ENCODE results near the gene ING4. TPM values are rescaled to one million over a fixed set of nuclear protein-coding genes. Genes with fewer than 3 reads are reported as not detected.

Gene ING4
- total RNA-seq = 28.8 and 31.9 TPM in 2 replicates

DNA sequence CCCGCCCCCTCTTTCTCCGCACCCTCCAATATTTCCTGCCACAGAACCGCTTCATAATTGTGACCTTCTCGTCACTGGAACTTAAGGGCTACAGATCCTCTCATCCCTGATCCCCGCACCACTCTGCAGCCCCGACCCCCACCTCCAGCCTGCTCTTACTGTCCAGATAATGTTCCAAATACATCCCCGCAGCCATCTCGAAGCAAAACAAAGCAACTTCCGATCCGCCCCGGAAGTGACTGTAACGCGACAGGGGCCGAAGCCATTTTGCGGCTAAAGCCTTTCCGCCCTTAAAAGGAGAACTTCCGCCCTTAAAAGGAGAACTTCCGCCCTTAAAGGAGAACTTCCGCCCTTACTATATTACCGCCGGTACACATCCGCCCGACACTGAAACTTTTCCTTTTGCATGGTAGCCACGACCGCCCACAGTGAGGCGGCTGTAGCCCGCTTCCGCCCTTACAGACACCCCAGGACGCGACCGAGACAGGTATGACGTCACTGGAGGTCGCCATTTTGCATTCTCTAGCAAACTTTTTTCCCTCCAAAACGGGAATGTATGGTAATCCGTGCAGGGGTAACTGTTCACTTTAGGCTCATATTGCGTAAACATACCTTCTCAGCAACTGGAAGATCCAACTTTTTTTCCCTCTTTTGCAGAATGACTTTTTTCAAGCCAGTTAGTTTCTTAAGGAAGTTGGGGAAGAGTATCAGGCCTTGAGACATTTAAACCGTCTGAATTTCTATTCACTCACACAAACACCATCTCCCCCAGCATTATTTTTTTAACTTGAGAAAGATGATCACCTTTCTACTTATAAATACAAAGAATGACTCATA, at the start of gene ING4:
ING4 (minus strand) TSS at position 214 of the 837 bp plus-strand sequence; CDS start at position 196, 18 bp downstream.

DNA sequence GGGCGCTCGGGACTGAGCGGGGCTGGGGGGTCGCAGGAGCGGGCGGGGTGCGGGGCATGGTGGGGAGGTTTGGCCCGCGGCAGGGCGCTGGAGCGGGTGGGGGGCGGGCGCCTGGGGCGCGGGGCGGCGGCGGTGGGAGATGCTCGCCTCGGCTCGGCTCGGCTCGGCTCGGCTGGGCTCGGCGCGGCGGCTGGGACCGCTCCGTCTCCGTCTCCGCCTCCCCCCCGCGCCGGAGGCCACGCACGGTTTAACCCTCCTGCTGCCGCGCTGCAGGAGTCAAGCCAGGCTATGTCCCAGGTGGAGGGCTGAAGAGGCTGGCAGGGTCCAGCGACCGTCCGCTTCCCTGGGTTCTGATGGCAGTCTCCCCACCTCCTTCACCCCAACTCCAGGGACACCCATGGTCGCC, 37.7 kb upstream of the ING4 start, which contains the start of gene PIANP:
PIANP (minus strand) TSS at position 170 of the 406 bp plus-strand sequence. CDS start 2,754 bp downstream, outside the sequence.

GRCh38 chr12:6688999-6689882, 26.3 kb upstream of the ING4 start, which contains the start of gene ZNF384:
Gene ZNF384 (minus strand): TSS chr12:6689375. CDS start chr12:6679520, 9,855 bp downstream.

GRCh38 chr12:6647083-6647604, 15.8 kb downstream of the ING4 start, which contains the start of gene ACRBP:
Gene ACRBP (minus strand): TSS chr12:6647432. CDS start chr12:6647366, 66 bp downstream.

DNA sequence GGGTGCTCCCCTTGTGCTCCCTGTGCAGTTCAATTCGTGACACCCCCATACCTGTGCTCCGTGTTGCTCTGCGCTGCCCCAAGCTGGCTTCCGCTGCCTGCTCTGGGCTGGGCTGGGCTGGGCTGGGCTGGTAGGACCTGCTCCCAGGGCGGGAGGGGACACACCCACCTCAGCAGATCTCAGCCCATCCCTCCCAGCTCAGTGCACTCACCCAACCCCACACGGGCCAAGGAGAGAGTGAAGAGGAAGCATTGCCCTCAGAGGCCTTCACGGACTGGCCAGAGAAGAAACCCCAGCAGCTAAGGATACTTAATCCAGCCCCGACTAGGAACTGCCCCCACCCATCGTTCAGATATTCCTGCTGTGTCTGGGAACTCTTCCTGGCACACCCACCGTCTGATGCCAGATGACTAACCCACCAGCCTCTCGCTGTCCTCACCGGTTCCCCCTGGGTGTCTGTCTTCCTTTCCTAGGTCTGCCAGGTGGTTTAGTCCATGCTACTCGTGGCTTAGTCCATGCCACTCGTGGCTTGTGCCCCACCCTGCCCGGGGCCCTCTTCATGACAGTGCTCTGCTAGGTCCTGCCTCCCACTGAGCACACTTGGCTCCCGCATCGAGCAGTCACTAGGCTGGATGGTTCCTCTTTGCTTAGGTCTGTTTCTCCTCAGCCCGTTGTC, 26.9 kb downstream of the ING4 start, which contains the start of gene LPAR5:
LPAR5 (minus strand) TSS at position 104 of the 676 bp plus-strand sequence. CDS start 14,711 bp downstream, outside the sequence.

Other genes with a start within 250 kb of the ING4 start
- not detected in 2 replicates for gene CD27, start 218.2 kb downstream of the ING4 start, total RNA-seq
- 7.5 and 19.3 TPM in 2 replicates for gene TAPBPL, start 211.1 kb downstream of the ING4 start, total RNA-seq
- 5.0 and 8.4 TPM in 2 replicates for gene VAMP1, start 192.4 kb downstream of the ING4 start, total RNA-seq
- 110 and 135 TPM in 2 replicates for gene MRPL51, start 169.9 kb downstream of the ING4 start, total RNA-seq
- gene NCAPD2, start 169.0 kb downstream of the ING4 start, total RNA-seq = 101 TPM in 2 replicates
- gene GAPDH, start 128.6 kb downstream of the ING4 start, total RNA-seq = 6,392 and 8,126 TPM in 2 replicates
- gene IFFO1, start 107.1 kb downstream of the ING4 start, total RNA-seq = 10.1 and 12.1 TPM in 2 replicates
- 23.4 and 31.7 TPM in 2 replicates for gene NOP2, start 94.8 kb downstream of the ING4 start, total RNA-seq
- 213 and 218 TPM in 2 replicates for gene CHD4, start 55.7 kb downstream of the ING4 start, total RNA-seq
- 0.86 TPM in 1 of 2 replicates, not detected in the other for gene LPAR5, start 27.2 kb downstream of the ING4 start, total RNA-seq
- gene ACRBP, start 15.7 kb downstream of the ING4 start, total RNA-seq = 0.18 TPM in 1 of 2 replicates, not detected in the other
- gene ZNF384, start 26.3 kb upstream of the ING4 start, total RNA-seq = 16.7 and 26.2 TPM in 2 replicates
- gene PIANP, start 37.7 kb upstream of the ING4 start, total RNA-seq = not detected in 2 replicates
- 127 and 144 TPM in 2 replicates for gene COPS7A, start 60.9 kb upstream of the ING4 start, total RNA-seq
- gene MLF2, start 90.0 kb upstream of the ING4 start, total RNA-seq = 274 and 381 TPM in 2 replicates
- 296 and 339 TPM in 2 replicates for gene PTMS, start 103.2 kb upstream of the ING4 start, total RNA-seq
- under 0.01 and 0.35 TPM in 2 replicates for gene LAG3, start 109.4 kb upstream of the ING4 start, total RNA-seq
- gene CD4, start 126.4 kb upstream of the ING4 start, total RNA-seq = under 0.01 TPM in 1 of 2 replicates, not detected in the other
- 1.8 and 3.2 TPM in 2 replicates for gene GPR162, start 158.7 kb upstream of the ING4 start, total RNA-seq
- 69.5 and 75.1 TPM in 2 replicates for gene P3H3, start 165.3 kb upstream of the ING4 start, total RNA-seq
- gene GNB3, start 177.8 kb upstream of the ING4 start, total RNA-seq = 0.29 and 1.8 TPM in 2 replicates
- 36.3 and 53.9 TPM in 2 replicates for gene CDCA3, start 188.2 kb upstream of the ING4 start, total RNA-seq
- gene USP5, start 189.0 kb upstream of the ING4 start, total RNA-seq = 89.4 and 97.7 TPM in 2 replicates
- gene TPI1, start 204.4 kb upstream of the ING4 start, total RNA-seq = 1,607 and 1,656 TPM in 2 replicates
- 4.9 and 12.8 TPM in 2 replicates for gene SPSB2, start 210.2 kb upstream of the ING4 start, total RNA-seq
- 13.0 and 18.8 TPM in 2 replicates for gene LRRC23, start 241.7 kb upstream of the ING4 start, total RNA-seq